Endometrial microvascular endothelial cells (primary cell): ENCODE results near the gene CD180. TPM values are rescaled to one million over a fixed set of nuclear protein-coding genes. Genes with fewer than 3 reads are reported as not detected.

Source experiments
- in situ Hi-C: cut with HindIII; loops from 2 replicates; pipeline ENCODE4 v1.10.0; 2017; ENCODE audit warnings: low sequenced_read_pairs, low pct_unique_long_range_greater_than_20kb; ENCODE audit errors: inconsistent ontology term
- total RNA-seq: library from RNA; depleted of rRNA; stranded (reverse); fragments of >200 nt; gene quantifications from one replicate; pipeline ENCODE4 v1.2.3, GENCODE V29; 2015; ENCODE audit errors: inconsistent ontology term

Gene CD180
- total RNA-seq, 1 donor from 2014 or later: not detected

DNA sequence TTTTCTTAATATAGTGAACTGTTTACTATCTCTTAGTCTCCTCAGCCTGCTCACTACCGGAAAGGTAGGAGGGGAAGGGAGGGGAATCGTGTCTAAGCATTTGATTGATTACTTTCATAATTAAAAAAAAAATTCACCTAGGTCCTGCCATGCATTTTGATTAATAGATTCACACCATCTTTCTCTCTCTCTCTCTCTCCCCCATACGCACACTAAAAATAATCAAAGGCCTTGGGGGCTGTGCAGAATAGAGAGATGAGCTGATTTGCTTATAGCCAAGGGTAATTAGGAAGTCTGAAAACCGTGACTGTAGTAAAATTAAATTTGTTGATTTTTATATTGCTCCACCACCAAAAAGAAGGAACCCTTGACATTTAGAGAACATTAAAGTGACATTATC, 49.6 kb downstream of the CD180 start:
- in situ Hi-C loops: no loop called here

DNA sequence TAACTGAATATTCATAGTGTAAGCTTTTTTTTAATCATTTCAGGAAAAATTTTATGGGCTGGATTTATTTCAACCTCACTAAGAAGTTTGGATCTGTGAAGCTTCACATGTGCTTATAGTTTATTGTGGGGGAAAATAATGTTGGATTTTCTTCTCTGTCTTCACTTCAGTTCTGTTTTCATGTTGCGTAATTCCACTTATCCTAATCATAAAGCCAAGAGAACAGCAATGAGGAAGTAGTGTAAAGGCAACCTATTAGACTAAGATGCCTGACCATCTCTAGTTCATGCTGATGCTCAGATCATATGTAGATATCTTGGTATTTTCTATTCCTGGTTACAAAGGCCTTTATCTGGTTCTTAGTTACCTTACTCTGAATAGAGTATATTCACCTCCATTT, 50.0 kb downstream of the CD180 start:
- in situ Hi-C loops: no loop called here

DNA sequence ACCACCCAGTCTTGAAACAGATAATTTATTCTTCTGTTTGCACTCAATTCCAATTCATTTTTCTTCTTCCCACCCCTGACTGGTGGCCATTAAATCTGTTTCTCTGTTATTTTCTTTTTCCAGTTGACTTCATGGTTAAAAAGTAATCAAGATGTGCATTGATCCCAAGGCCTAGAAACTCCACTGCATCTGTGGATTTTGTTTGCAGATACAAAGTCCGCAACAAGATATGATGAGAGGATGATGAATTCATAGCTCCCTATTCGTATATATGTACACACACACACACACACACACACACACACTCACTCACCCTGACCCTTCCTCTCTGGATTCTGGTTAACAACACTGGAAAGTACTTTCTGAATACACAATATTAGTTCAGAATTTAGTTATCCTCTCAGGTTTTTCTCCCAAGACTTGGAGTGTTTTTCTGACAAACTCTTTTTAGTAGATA, 52.4 kb downstream of the CD180 start:
- in situ Hi-C loops: no loop called here

DNA sequence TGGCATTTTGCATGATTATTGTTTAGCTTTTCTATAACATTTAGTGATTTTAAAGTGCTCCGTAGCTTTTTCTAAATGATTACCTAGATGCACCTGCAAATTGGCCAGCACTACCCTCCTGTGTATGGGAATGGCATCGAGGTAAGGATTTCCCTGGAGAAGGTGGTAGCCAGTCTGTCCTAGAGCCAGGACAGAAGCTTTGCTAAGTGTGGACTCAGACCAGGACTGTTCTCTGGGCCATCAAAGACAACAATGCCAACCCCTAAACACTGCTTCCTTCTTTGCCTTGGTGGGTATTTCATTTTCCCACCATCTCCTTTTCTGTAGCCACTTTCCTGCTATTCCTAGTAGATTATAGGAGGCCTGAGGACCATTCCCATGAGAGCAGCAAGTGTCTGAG, 53.0 kb downstream of the CD180 start:
- in situ Hi-C loops: no loop called here

DNA sequence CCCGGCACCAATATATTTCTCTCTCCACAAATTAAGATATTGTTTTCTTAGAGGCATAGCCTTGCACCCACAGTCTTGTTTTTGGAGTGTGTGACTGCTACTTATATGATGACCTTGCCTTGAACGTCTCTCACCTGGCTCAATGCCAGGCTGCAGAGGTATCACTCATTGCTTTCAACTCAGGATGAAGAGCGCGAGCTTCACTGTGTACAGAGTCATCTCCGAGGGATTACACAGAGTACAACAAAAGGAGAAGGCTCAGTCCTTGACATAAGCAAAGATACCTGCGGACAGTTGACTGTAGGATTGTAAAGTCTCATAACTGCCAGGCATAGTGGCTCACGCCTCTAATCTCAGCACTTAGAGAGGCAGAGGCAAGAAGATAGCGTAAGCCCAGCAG, 53.8 kb downstream of the CD180 start:
- in situ Hi-C loops: no loop called here

DNA sequence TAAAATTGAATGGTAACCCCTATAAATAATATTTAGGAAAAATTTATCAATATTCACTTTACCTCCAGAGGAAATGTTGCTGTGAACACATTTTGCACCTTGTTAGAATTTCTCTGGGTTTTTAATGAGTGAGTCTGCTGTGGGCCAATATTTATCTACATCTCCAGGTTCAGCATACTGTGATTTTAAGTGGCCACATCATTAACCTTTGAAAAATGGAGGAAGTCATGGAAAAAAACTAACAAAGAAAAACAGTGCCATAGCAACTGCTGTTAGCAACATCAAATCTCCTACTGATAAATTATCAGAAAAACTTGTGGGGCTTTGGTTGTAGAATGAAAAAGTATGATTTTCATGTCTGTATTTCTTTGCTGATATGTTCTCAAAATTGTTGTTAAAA, 55.0 kb downstream of the CD180 start:
- in situ Hi-C loops: no loop called here

DNA sequence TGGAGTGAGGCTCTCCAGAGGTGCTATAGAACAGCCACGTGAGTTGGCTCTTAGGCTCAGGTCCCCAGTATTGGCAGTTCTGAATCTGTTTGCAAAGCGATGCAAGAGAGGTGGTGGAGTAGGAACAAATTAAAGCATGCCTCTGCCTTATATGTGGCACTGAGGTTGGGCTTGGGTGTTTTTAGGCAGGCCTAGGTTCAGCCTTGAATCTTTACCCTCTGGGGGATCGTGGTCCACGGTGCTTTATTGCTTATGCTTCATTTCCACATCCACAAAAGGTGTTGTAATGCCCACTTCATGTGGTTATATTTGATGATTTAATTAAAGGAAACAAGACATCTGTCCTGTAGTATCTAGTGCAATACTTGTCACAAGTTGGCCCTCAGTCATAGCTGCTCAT, 56.2 kb downstream of the CD180 start:
- in situ Hi-C loops: no loop called here

DNA sequence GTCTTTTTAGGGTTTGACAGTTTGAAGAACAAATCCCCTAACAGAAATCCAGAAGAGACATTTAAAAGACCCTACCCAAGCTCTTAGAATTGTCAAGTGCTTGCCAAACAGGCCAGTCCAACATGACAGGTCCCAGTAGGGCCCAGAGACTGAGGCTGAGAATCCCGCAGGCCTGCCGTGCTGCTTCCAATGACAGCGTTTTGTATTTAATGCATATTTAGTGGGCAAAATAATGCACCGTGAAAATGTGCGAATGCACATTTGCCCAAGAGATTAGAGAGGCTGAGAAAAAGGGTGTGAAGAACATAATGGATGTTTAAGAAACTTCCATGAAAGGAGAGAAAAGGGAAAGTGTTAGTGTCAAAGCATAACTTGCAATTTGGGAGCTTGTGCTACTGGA, 57.6 kb downstream of the CD180 start:
- in situ Hi-C loops: no loop called here

DNA sequence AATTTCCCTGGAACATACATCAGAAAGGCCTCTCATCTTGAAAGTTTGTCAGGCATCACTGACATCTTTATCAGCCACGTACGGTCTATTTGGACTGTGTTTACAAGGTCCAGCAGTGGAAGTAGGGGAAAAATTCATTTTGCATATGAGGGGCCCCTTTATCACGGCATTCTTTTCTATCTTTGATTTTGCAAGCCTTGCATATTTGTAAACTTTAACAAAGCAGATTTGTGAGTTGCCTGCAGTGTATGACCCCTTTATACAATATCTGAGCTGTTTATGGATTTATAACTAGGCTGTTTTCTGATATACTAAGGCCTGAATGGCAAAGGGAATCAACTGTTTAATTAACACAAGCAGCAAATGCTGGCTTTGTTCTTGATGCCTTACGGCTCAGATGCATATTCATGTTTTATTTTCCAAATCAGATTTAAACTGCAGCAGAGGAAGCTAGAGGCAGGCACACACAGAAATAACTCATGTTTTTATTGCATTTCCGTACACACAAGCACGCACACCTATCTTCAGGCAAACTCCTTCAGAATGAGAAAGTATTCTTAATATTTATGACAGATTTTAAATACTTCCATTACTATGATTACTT, 61.1 kb downstream of the CD180 start:
- in situ Hi-C loops: no loop called here

DNA sequence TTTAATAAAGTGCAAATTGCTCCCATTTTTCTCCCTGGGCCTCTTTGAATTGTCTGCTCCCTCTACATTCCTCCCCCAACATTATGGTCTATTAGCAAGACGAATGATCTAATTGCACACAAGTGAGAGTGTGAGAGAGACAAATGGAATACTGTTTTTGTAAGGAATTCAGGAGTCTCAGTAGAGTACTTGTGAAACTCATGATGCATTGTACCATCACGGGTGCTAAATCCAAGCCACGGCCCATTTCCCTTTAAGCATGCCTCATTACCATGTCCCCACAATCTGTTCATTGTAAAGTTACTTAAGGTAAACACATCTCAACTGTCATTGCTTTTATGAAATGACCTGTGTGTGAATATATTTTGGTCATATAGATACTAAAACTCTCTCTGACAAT, 62.8 kb downstream of the CD180 start:
- in situ Hi-C loops: no loop called here

DNA sequence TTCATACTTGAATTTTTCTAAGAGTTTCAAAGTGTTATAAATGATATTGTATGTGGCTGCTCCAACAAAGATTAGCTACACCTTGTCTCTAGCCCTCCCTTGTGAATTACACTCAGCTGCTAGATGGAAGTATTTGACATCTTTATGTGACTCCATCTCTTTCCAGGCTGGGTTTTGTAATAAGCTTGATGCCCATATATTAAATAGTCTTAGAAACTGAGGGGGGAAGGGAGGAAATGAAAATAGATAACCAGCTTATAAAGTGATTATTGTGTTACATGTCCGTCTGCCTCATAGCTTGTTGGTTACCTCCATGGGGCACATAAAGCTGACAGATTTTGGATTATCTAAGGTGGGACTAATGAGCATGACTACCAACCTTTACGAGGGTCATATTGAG, 63.4 kb downstream of the CD180 start:
- in situ Hi-C loops: no loop called here

DNA sequence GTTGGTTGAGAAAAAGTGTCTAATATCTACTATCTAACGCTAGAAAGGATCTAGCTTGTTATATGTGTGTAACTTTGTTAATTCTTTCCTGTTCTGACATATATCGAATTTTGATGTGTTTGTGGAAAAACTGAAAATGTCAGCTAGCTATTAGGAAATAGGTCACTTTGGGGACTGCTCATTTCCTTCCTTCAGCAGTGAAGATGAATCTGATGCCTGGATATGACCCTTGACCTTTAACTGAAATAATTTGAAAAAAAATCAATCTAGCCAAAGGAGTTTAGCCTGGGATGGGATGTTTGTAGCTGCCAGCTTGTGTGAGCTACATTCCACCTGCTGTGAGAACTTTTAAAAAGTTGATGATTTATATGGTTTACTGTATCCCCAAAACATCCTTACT, 66.8 kb downstream of the CD180 start:
- in situ Hi-C loops: no loop called here
